Brain microvascular endothelial cell (primary cell): ENCODE measurements around the gene HAND1.

Source experiments
- DNase-seq: peaks from one replicate; pipeline ENCODE4 v3.0.0-alpha.2; 2020
- H3K27ac ChIP-seq: fragments of 250-450 bp; sonication (Bioruptor Pico); 2 replicates; pipeline ENCODE4 v1.5.1; 2020; ENCODE audit warnings: mild to moderate bottlenecking, moderate library complexity
- H3K27me3 ChIP-seq: fragments of 250-450 bp; sonication (Bioruptor Pico); replicated peaks from 2 replicates; pipeline ENCODE4 v1.5.1; 2020; ENCODE audit warnings: mild to moderate bottlenecking
- H3K36me3 ChIP-seq: fragments of 250-450 bp; sonication (Bioruptor Pico); replicated peaks from 2 replicates; pipeline ENCODE4 v1.5.1; 2020; ENCODE audit warnings: mild to moderate bottlenecking
- H3K4me3 ChIP-seq: 2 replicates; pipeline ENCODE4 v1.5.1; 2011; ENCODE audit warnings: low read depth, mild to moderate bottlenecking, control low read depth, low read length, moderate library complexity
- in situ Hi-C: cut with HindIII; loops from 2 replicates; pipeline ENCODE4 v1.10.0; 2017; ENCODE audit warnings: low sequenced_read_pairs, low pct_ligation_motif_present
- TF ChIP-seq, protein P1 (sequence below): IDR thresholded peaks from 2 replicates; pipeline ENCODE4 v1.5.1; 2011; ENCODE audit warnings: low read depth, mild to moderate bottlenecking, moderate library complexity, low read length, control low read depth, inconsistent platforms; ENCODE audit errors: missing control alignments

HAND1 gene

DNA sequence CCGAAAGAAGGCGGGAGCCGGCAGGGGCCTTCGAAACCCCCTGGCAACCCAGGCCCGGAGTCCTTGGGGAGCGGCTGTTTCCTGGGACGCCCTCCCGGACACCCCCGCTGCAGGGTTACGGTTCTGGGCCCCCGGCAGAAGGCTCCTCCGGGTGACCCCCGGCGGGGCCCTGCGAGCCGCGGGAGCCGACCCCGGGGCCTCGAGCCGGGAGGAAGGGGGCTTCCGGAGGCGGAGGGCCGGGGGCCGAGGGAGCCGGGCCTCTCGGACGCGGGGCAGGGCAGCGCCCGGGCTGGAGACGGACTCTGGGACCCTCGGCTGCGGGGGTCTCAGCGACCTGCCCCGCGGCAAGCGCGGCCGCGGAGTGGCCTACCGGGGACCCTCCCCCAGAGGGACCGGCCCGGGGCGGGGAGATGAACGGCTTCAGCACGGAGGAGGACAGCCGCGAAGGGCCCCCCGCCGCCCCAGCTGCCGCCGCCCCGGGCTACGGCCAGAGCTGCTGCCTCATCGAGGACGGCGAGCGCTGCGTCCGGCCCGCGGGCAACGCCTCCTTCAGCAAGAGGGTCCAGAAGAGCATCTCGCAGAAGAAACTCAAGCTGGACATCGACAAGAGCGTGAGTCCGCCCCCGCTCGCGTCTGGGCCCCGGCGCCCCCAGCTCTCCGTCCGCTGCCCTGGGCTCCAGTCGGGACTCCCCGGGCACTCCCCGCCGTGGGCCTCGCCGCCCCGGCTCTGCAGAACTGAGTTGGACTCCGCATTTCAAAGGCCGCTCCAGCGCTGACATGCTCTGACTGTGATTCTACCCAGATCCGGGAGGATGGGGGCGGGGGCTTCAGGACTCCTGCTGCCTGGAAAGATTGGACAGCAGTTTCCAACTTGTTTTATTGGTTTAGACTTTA lies 31.6 kb downstream of the HAND1 start:
- Histone ChIP-seq H3K27me3 (no peaks in the 10 kb centered on the region), H3K36me3 (peaks cover 10% of the 10 kb centered on the region), H3K4me3 (peak overlapping the region; percentile 93), H3K27ac (no peak overlapping the region)
- DNase-seq: peak; percentile 77
- TF ChIP-seq, protein P1, sequence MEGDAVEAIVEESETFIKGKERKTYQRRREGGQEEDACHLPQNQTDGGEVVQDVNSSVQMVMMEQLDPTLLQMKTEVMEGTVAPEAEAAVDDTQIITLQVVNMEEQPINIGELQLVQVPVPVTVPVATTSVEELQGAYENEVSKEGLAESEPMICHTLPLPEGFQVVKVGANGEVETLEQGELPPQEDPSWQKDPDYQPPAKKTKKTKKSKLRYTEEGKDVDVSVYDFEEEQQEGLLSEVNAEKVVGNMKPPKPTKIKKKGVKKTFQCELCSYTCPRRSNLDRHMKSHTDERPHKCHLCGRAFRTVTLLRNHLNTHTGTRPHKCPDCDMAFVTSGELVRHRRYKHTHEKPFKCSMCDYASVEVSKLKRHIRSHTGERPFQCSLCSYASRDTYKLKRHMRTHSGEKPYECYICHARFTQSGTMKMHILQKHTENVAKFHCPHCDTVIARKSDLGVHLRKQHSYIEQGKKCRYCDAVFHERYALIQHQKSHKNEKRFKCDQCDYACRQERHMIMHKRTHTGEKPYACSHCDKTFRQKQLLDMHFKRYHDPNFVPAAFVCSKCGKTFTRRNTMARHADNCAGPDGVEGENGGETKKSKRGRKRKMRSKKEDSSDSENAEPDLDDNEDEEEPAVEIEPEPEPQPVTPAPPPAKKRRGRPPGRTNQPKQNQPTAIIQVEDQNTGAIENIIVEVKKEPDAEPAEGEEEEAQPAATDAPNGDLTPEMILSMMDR: no peak
- in situ Hi-C loops: no loop called here

DNA sequence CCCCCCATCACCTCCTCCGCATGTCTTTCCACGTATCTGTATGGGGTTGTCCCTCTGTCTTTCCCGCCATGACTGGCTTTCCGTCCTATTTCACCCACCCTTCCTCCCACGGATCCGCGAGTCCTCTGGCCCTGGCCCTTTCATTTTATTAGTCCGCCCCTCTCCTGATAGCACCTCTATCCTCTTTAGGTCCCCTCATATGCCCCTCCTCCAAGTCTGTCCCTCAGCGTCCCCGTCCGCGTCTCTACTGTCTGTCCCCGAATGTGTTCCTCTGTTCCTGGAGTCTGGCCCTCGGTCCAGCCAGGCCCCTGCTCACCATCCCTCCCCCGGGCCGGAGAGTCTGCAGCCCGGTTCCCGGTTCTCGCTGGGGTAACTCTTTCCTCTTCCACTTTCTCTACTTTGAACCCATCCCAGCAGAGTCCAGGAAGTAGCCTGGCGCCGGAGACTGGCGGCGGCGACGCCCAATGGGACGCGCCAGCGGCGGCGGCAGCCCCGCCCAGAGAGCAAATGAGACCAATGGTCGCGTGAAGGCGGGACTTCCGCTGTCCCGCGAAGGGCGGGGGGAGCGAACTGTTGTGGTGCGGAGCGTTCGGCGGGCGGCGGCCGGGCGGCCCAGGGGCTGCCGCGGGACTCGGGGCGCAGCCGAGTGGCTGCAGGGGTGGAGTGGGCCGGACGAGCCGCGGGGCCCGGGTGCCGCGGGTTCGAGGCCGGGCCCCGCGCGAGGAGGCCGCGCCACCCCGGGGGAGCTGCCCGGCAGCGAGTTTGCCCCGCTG lies 32.4 kb downstream of the HAND1 start, which contains the start of gene SAP30L:
Gene SAP30L (plus strand): TSS at position 576 of the 773 bp plus-strand sequence. CDS start 608 bp downstream, outside the sequence.
- no peaks in the 10 kb centered on the region for H3K27me3 ChIP-seq
- in situ Hi-C loops: no loop called here
- no peak within 1 kb of the TSS for H3K27ac ChIP-seq
- H3K36me3 ChIP-seq: peaks cover 2% of the 10 kb centered on the region
- peak within 1 kb of the TSS; percentile 93 for H3K4me3 ChIP-seq
- DNase-seq: peak; percentile 96
- TF ChIP-seq, protein P1: no peak

GRCh38 chr5:154444556-154445421 lies 33.2 kb downstream of the HAND1 start:
- Histone ChIP-seq H3K4me3 (peak overlapping the region; percentile 93), H3K36me3 (no peaks in the 10 kb centered on the region), H3K27ac (no peak overlapping the region), H3K27me3 (no peaks in the 10 kb centered on the region)
- in situ Hi-C loops: no loop called here
- no peak for DNase-seq
- TF ChIP-seq, protein P1: no peak

DNA sequence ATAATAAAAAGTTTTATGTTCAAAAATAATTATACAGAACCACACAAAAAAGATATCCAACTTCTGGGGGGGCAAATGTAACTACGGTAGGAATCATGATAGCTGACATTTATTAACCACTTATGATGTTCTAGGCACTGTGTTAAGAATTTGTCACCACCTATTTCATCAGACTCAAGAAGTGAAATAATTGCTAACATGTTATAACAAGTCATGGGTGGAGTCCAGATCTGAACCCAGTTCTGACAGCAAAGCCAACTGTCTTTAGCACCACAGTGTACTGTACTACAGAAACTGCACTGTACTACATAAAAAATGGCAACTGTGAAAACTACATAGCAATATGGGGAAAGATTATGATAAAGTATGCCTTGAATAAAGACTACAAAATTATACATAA lies 35.2 kb downstream of the HAND1 start:
- Histone ChIP-seq H3K27me3 (no peaks in the 10 kb centered on the region), H3K36me3 (peaks cover 2% of the 10 kb centered on the region), H3K4me3 (no peak overlapping the region), H3K27ac (no peak overlapping the region)
- in situ Hi-C loops: no loop called here
- no peak for DNase-seq
- TF ChIP-seq, protein P1: no peak

- in situ Hi-C loops: no loop called here
- no peak for DNase-seq
- Histone ChIP-seq H3K36me3 (peaks cover 5% of the 10 kb centered on the region), H3K27me3 (no peaks in the 10 kb centered on the region), H3K27ac (no peak overlapping the region), H3K4me3 (no peak overlapping the region)
- TF ChIP-seq, protein P1: no peak
Observed at GRCh38 chr5:154440540-154440939, 37.5 kb downstream of the HAND1 start.
